ENCODE measurements around the gene KIAA1217.

- TF ChIP-seq CTCF (IDR thresholded peaks at IDR 0.05) (no peak), POLR2A (IDR thresholded peaks at IDR 0.05) (no peak)
These were observed 15.0 kb downstream of the KIAA1217 start for GRCh38 chr10:24223953-24224352.

Data from thyroid gland (tissue), 4 donors.